ENCODE measurements around the gene DPH1.

- no peak for TF ChIP-seq CTCF (IDR thresholded peaks at IDR 0.05)
- no peak for TF ChIP-seq POLR2A (IDR thresholded peaks at IDR 0.05; ENCODE audit: low read depth)
- no peak for TF ChIP-seq EP300 (IDR thresholded peaks at IDR 0.05)
- TF ChIP-seq POLR2AphosphoS5 (IDR thresholded peaks at IDR 0.05): peak; percentile 24 to 54
These were observed 54.2 kb downstream of the DPH1 start for GRCh38 chr17:2084036-2084765.

Data from esophagus muscularis mucosa (tissue), 4 donors.